Stimulated activated CD8-positive, alpha-beta memory T cell treated with anti-CD3 and anti-CD28 coated beads, Interleukin-4, amount 100 ng/mL, for 24 hours (primary cell): ENCODE results near the gene RPS6KA4.
"Not testable (repeated sequence)": the region's sequence is repeated elsewhere in the genome, so short reads cannot be mapped to it uniquely, and the experiment has no call there.

Experiments used
- DNase-seq: peaks from one replicate; pipeline ENCODE4 v3.0.0-alpha.2; 2020; ENCODE audit warnings: low read depth

RPS6KA4 gene

DNA sequence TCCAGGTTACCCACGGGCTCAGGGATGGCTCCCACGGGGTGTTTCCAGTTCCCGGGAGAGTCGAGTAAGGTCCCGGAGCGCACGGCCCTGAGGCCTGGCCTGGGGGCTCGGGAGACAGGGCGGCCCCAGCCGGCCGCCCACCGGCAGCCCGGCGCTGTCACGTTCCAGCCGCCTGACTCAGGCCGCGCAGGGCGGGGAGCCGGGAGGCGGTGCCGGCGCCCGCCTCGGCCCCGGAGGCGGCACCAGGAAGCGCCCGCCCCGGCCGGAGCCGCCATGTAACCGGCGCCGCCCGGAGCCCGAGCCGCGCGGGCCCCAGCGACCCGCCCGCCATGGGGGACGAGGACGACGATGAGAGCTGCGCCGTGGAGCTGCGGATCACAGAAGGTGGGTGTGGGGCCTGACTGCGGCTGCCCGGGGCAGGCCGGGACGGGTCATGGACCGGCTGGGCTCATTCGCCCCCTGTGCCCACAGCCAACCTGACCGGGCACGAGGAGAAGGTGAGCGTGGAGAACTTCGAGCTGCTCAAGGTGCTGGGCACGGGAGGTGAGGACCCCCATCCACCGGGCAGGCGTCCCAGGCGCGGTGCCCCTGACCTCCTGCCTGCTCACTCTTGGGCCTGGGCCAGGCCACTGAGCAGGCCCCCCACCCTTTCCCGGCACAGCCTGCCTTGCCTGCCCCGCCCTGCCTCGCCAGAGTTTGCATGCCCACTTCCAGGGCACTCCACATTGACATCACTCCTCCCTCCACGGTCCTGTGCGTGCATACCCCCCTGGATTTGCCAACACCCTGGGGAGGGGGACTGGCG, at the start of gene RPS6KA4:
TSS of gene RPS6KA4 (plus strand) at position 256 of the 805 bp plus-strand sequence. CDS start at position 330, 74 bp downstream.
- DNase-seq, result no peak

DNA sequence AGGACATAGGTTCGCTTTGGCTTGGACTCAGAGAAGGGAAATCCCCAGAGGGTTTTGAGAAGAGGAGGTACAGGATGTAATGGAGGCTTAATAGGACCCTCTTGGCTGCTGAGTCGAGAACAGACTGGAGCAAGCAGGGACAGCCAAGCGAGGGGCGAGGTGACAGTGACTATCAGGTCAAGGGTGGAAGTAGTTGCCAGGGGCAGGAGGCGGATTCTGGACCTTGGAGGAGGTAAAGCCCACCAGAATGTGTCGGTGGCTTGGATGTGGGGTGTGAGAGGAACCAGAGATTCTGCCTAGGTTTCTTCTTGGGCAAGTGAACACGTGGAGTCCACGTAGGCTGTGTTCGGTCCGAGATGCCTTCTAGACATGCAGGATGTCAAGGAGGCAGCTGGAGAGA, 46.0 kb upstream of the RPS6KA4 start:
- DNase-seq, result no peak

DNA sequence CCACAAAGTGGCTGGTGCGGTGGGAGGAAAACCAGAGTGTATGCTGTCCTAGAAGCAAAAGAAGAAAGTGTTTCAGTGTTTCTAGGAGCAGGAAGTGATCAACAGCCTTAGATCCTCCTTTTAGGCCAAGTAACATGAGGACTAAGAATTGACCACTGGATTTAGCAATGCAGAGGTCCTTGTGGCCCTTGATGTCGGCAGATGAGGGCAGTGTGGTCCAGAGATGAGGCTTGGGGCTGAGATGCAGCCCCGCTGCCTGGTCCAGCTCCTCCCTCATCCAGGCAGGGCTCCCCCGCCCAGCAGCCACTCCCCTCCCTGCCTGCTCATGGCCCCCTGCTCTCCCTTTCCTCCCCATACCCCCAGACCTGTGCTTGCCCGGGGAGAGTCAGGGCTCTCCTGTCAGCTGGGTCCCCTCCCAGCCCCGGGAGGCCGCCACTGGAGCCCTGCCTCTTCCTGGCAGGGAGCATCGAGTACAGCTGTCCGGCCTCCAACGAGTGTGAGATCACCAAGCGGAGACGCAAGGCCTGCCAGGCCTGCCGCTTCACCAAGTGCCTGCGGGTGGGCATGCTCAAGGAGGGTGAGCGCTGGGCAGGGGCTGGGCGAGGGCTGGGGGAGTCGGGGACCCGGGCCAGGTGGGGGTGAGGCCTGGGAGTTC, 45.3 kb upstream of the RPS6KA4 start:
- DNase-seq, result no peak

DNA sequence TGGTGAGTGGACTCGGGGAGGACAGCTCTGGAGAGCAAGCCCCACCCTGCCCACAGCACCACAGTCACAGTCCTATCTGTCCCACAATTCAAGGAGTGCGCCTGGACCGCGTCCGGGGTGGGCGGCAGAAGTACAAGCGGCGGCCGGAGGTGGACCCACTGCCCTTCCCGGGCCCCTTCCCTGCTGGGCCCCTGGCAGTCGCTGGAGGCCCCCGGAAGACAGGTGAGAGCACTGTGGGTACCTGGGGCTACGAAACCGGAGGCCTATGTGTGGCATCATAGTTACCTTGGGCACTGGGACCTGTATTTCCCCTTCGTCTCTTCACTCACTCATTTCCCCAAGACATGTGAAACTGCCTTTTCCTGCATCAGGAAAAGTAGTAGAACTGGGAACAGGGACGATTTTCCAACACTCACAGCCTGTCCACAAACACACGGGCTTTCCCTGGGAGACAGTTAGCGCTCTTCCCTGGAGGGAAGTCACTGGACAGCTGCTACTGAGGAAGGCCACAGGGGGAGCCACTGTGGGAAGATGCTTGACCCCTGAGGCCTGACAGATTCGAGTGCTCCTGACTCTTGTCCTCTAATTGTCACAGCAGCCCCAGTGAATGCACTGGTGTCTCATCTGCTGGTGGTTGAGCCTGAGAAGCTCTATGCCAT, 44.7 kb upstream of the RPS6KA4 start:
- DNase-seq, result no peak

DNA sequence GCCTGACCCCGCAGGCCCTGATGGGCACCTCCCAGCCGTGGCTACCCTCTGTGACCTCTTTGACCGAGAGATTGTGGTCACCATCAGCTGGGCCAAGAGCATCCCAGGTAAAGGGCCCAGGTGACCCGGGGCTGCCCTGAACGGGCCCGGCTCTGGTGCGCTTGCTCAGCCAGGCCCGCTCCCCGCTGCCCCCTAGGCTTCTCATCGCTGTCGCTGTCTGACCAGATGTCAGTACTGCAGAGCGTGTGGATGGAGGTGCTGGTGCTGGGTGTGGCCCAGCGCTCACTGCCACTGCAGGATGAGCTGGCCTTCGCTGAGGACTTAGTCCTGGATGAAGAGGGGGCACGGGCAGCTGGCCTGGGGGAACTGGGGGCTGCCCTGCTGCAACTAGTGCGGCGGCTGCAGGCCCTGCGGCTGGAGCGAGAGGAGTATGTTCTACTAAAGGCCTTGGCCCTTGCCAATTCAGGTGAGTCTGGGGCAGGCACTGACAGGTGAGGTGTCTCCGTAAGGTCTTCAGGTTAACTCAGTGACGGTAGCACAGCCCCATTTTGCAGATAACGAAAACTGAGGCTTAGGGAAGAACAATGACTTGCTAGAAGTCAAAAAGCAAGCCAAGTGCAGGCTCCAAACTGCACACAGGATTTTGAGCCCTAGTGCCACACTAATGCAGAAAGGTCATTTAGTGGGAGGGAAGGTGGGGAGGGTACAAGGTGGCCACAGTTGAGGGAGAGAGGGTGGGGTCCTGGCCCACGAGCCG, 44.0 kb upstream of the RPS6KA4 start:
- DNase-seq, result no peak

DNA sequence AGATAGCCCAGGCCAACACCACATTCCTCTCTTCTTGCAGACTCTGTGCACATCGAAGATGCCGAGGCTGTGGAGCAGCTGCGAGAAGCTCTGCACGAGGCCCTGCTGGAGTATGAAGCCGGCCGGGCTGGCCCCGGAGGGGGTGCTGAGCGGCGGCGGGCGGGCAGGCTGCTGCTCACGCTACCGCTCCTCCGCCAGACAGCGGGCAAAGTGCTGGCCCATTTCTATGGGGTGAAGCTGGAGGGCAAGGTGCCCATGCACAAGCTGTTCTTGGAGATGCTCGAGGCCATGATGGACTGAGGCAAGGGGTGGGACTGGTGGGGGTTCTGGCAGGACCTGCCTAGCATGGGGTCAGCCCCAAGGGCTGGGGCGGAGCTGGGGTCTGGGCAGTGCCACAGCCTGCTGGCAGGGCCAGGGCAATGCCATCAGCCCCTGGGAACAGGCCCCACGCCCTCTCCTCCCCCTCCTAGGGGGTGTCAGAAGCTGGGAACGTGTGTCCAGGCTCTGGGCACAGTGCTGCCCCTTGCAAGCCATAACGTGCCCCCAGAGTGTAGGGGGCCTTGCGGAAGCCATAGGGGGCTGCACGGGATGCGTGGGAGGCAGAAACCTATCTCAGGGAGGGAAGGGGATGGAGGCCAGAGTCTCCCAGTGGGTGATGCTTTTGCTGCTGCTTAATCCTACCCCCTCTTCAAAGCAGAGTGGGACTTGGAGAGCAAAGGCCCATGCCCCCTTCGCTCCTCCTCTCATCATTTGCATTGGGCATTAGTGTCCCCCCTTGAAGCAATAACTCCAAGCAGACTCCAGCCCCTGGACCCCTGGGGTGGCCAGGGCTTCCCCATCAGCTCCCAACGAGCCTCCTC, 43.1 kb upstream of the RPS6KA4 start:
- not testable (repeated sequence) for DNase-seq

DNA sequence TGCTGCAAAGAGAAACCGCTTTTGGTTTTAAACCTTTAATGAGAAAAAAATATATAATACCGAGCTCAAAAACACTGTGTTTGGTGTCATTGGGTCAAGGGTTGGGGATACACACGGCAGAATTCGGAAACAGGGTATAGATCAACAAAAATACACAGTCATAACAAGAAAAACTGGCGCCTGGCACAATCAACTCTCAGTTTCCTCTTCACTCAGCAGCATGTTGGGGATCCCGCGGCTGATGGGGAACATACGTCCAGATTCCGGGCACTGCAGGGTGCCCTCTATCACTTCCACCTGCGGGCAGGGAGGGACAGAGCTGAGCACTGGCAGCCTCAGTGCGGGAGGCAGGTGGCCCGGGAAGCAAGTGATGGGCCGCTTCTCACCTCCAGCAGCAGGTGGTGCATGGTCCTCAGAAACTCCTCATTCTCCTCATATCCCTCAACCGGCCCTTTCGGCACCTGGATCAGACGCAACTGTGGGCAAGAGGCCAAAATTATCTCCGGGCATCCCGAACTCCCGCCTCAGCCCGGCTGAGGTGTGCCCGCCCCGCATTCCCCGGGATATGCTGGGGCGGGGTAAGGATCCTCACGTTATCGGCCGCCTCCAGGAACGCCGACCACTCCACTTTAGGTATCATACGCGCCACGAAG, 42.2 kb upstream of the RPS6KA4 start:
- no peak for DNase-seq

DNA sequence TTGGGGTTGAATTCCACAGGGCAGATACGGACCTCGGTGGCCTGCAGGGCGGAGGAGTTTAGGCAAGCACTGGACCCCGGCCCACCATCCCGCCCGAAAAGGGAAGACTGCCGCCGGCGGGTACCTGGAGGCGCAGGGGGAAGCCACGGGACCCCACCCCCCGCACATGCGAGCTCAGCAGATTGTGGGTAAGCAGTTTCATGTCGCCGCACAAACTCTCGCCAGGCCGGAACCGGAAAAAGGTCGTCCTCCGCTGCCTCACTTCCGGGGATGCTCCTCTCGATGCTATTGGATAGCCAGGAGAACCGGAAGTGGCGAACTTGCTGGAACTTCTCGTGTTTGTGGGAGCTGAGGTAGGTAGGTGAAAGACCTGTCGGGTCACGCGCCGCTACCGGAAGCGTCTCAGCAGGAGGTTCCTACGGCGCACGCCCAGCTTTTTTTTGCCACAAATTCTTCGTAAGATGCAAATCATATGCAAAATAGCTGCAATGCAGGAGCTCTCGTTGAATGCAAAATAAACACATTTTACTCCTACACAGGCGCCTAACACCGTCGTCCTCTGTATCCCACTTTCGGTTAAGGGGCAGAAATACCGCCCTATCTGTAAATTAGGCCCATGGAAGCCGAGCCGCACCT, 41.5 kb upstream of the RPS6KA4 start, which contains the start of gene TRMT112:
TSS of gene TRMT112 (minus strand) at position 235 of the 636 bp plus-strand sequence. CDS start at position 202, 33 bp downstream.
- peak; percentile 91 for DNase-seq

DNA sequence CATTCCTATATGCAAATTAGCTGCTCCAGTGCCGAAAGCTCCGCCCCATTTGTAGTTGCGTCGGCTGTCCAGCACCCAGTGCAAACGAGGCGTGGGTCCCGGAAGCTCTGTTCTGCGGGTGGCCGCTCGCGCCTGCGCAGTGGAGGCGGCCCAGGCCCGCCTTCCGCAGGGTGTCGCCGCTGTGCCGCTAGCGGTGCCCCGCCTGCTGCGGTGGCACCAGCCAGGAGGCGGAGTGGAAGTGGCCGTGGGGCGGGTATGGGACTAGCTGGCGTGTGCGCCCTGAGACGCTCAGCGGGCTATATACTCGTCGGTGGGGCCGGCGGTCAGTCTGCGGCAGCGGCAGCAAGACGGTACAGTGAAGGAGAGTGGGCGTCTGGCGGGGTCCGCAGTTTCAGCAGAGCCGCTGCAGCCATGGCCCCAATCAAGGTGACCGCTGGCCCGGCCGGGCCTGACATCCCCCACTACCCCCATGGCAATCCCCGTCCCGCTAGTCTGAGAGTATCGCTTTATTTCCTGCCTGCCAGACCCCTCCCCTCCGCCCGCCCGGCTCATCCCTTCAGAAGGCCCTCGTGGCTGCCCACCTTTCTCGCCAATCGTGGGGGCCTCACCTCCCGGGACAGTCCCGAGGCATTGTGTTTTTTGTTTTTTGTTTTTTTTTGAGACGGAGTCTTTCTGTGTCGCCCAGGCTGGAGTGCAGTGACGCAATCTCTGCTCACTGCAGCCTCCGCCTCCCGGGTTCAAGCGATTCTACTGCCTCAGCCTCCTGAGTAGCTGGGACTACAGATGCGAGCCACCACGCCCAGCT, 40.8 kb upstream of the RPS6KA4 start, which contains the start of gene PRDX5:
TSS of gene PRDX5 (plus strand) at position 161 of the 805 bp plus-strand sequence. CDS start at position 256, 95 bp downstream.
- DNase-seq, result peak; percentile 90

DNA sequence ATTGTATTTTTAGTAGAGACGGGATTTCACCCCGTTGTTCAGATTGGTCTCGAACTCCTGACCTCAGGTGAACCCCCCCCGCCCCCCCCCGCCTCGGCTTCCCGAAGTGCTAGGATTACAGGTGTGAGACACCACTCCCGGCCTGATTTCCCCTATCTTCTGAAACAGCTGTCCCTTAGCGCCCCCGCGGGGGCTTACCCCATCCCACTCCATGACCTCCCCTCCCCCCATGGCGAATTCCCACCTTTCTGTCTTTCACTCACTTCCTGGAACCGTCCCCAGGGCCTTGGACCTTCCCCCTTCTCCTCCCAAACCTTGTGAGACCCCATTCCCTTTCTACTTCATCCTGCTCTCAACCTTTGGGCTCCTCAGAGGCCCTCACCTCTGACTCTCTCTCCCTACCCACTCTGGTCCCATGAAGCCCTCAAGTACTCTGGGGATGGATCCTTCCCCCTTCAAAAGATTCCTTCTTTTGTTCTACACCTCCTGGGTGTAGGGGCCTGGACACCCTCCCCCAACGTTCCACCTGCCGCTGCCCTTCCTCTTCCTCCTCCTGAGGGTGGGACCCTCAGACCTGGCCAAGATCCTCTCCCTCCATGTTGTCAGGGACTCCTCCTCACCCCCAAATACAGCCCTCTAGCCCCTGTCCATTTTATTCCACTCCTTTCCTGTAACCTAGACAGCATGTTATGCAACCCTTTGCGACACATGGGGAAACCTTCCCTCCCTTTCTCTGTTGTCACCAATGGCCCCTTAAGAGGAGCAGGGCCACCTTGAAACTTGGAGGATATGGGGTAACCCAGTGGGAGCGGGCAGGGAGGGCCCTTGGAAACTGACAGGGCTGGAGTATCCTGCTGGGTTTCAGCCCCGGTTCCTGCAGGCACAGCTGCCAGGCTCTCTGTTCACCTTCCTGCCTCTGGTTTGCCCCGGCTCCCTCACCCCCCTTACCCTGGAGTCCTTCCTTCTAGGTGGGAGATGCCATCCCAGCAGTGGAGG, 39.9 kb upstream of the RPS6KA4 start:
- DNase-seq, result no peak

DNA sequence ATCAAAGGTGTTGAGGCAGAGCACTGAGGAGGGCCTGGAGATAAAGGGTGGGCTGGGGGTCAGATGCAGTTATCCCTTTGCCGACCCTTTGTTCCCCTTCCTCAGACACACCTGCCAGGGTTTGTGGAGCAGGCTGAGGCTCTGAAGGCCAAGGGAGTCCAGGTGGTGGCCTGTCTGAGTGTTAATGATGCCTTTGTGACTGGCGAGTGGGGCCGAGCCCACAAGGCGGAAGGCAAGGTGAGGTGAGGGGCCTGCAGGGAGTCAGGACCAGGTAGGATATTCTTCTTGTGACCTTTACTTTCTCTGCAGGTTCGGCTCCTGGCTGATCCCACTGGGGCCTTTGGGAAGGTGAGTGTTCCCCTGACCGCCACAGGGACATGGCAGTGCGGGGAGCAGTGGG, 38.4 kb upstream of the RPS6KA4 start:
- no peak for DNase-seq

DNA sequence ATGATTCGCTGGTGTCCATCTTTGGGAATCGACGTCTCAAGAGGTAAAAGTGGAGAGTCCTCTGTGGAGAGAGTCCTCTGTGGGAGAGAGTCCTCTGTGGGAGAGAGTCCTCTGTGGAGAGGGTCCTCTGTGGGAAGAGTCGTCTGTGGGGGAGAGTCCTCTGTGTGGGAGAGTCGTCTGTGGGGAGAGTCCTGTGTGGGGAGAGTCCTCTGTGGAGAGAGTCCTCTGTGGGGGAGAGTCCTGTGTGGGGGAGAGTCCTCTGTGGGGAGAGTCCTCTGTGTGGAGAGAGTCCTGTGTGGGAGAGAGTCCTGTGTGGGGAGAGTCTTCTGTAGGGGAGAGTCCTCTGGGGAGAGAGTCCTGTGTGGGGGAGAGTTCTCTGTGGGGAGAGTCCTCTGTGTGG, 37.9 kb upstream of the RPS6KA4 start:
- no peak for DNase-seq

DNA sequence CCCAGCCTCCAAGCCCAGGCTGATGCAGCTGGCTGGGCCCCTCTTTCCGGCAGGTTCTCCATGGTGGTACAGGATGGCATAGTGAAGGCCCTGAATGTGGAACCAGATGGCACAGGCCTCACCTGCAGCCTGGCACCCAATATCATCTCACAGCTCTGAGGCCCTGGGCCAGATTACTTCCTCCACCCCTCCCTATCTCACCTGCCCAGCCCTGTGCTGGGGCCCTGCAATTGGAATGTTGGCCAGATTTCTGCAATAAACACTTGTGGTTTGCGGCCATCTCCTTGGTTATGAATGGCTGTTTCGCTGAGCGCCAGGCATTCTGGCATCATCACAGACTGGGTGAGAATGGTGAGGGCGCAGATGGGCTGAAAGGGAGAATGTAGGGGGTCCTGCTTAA, 37.4 kb upstream of the RPS6KA4 start:
- no peak for DNase-seq

DNA sequence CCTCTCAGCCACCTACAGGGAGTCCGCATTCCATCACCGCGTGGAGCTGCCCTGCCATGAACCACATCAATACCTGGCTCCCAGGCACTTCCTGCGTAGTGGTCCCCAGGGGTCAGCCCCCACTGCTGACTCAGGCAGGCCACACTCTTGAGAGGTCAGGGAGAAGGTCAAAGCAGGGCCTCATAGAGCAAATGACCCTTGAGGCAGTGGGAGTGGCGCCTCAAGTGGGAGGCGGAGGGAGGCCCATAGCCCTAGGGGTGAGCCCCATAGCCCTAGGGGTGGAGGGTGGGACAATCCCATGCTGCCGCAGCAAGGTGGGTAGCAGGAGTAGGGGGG, 36.1 kb upstream of the RPS6KA4 start:
- DNase-seq, result no peak

DNA sequence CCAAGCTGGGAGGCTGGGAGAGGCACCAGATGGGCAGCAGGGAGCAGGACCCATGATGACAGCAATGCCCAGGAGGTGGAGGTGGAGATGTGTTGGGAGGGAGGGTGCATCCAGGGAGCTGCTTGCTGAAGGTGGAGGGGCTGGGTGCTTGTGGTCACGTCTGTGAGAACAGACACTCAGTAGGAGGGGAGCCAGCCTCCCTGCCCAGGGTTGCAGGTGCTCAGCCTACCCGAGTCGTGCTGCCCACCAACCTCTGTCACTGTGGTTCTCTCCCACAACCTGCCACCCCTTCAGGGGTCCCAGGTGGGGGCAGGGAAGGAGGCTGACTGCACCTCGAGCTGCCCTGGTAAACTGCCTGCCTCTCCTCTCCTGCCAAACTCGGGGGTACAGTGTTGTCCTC, 35.6 kb upstream of the RPS6KA4 start:
- DNase-seq, result no peak

DNA sequence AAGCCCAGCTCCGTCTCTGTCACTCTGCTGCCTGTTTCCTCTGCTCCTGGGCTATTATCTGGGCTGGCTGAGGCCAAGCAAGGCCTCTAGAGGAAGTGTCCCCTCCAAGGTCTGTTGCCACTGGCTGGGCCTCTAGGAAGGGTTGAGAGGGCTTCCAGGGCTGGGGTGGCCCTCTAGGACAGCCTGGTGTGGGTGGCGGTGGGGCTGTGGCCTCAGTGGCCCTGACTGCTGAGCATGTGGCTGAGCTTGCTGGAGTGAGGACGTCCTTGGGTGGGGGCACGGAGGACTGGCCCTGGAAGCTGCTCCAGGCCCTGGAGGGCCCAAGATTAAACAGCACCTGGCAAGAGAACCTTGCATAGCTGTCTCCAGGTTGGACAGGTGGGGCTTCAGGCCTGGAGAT, 35.0 kb upstream of the RPS6KA4 start:
- DNase-seq, result not testable (repeated sequence)

DNA sequence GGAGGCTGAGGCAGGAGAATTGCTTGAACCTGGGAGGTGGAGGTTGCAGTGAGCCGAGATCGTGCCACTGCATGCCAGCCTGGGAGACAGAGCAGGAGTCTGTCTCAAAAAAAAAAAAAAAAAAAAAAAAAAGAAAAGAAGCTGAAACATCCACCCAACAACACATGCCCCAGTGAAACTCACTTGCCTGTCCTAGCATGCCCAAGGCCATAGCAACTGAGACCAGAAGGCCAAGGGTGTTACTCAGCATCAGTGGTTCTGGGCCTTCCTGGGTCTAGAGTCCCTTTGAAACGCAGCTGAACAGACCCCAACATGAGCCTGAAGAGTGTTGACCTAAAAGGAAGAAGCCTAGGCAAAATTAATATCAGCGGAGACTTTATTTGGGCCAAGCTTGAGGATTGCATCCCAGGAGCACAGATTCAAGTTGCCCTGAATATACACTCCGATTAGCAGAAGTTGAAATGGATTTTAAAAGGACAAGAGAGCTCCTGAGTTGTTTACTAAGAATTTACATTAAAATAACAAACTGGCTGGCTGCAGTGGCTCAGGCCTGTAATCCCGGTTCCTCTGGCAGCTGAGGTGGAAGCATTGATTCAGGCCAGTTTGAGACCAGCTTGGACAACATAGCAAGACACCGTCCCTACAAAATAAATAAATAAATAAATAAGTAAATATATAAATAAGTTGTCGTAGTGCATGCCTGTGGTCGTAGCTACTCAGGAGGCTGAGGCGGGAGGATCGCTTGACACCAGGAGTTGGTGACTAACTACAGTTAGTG, 34.1 kb upstream of the RPS6KA4 start:
- DNase-seq, result no peak
